Stimulated activated CD4-positive, alpha-beta T cell treated with anti-CD3 and anti-CD28 coated beads, Interleukin-4, amount 100 ng/mL, for 24 hours (primary cell): Measurements from ENCODE around the gene ACAD11.

Experiments used
- DNase-seq: peaks from one replicate; pipeline ENCODE4 v3.0.0-alpha.2; 2020

Gene ACAD11

GRCh38 chr3:132549890-132550578 is 109.6 kb downstream of the ACAD11 start:
- DNase-seq = peak; percentile 11

- no peak for DNase-seq
These were observed 110.4 kb downstream of the ACAD11 start for GRCh38 chr3:132549169-132549568.

- no peak for DNase-seq
These were observed 114.1 kb downstream of the ACAD11 start for GRCh38 chr3:132545471-132545870.

- DNase-seq = no peak
These were observed 115.5 kb downstream of the ACAD11 start for GRCh38 chr3:132544130-132544529.

- DNase-seq = no peak
These were observed 116.4 kb downstream of the ACAD11 start for GRCh38 chr3:132543011-132543739.

GRCh38 chr3:132542577-132542976 is 117.0 kb downstream of the ACAD11 start:
- no peak for DNase-seq

GRCh38 chr3:132539681-132540080 is 119.9 kb downstream of the ACAD11 start:
- no peak for DNase-seq

GRCh38 chr3:132538072-132538471 is 121.5 kb downstream of the ACAD11 start:
- no peak for DNase-seq

GRCh38 chr3:132537297-132537696 is 122.3 kb downstream of the ACAD11 start:
- no peak for DNase-seq

GRCh38 chr3:132536442-132537153 is 123.0 kb downstream of the ACAD11 start:
- DNase-seq = no peak

- peak; percentile 66 for DNase-seq
These were observed 123.8 kb downstream of the ACAD11 start for GRCh38 chr3:132535575-132536441.

GRCh38 chr3:132530624-132531023 is 129.0 kb downstream of the ACAD11 start:
- DNase-seq = no peak

- no peak for DNase-seq
These were observed 137.3 kb downstream of the ACAD11 start for GRCh38 chr3:132522353-132522752.

GRCh38 chr3:132521901-132522300 is 137.7 kb downstream of the ACAD11 start:
- DNase-seq = no peak

- no peak for DNase-seq
These were observed 139.7 kb downstream of the ACAD11 start for GRCh38 chr3:132519914-132520313.

- no peak for DNase-seq
These were observed 142.3 kb downstream of the ACAD11 start for GRCh38 chr3:132517311-132517710.

- DNase-seq = no peak
These were observed 146.6 kb downstream of the ACAD11 start for GRCh38 chr3:132513057-132513456.

GRCh38 chr3:132509506-132509905 is 150.1 kb downstream of the ACAD11 start:
- DNase-seq = no peak

- no peak for DNase-seq
These were observed 150.5 kb downstream of the ACAD11 start for GRCh38 chr3:132509096-132509495.
